SK-N-MC (cell line): ENCODE data around the gene GOLGA7B.

Source experiments
- EZH2 ChIP-seq: fragments of 200-600 bp; sonication (generic); IDR thresholded peaks from one replicate; pipeline ENCODE4 v1.6.1; 2017; ENCODE audit warnings: antibody characterized with exemption
- FOXP2 ChIP-seq: optimal IDR thresholded peaks from 2 replicates; pipeline ENCODE3; 2011; ENCODE audit warnings: mild to moderate bottlenecking, moderate library complexity; ENCODE audit not compliant: insufficient read depth; ENCODE audit errors: extremely low read length, control extremely low read depth
- POLR2AphosphoS5 ChIP-seq: IDR thresholded peaks from 2 replicates; pipeline ENCODE4 v1.6.1; 2012; ENCODE audit warnings: mild to moderate bottlenecking, low read depth, low read length, borderline replicate concordance

DNA sequence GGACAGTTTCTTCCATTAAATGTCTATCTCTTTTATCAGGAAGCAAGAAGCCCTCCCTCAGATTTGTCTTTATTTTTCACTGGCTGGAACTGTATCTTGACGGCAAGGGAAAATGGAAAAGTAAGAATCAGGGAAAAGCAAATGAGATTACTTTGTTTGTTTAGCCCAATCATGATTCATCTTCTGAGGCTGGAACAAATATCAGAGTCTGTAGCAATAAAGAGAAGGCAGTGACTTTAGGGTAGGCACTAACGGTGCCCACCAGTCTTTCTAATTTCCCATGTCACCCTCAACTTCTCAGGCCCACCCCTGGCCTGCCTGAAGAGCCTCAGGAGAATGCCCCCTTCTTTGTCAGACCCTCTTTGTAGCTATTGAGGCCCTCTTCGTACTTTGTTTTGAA, 36.3 kb upstream of the GOLGA7B start:
- TF ChIP-seq POLR2AphosphoS5 (no peak), EZH2 (no peak), FOXP2 (no peak)
